CD4-positive, CD25-positive, alpha-beta regulatory T cell (primary cell): ENCODE measurements around the gene GLI3. TPM values are rescaled to one million over a fixed set of nuclear protein-coding genes. Genes with fewer than 3 reads are reported as not detected.
A peak's percentile ranks its signal among the peaks of the same experiment; 100 is the strongest.

Experiments
- ATAC-seq, 2 donors: fragments of 150-1000 bp; cut with Tn5 transposase; one replicate each; pipeline ENCODE4 v1.10.0; 2021; ENCODE audit warnings: low read depth in 2 of 2, moderate number of reproducible peaks in 2 of 2, moderate library complexity in 1 of 2
- DNase-seq, 3 donors: peaks; one replicate each; pipeline versions ENCODE4 v3.0.0 to v3.0.0-alpha.2; 2012 to 2022; ENCODE audit warnings: mixed read lengths in 1 of 3
- H3K27ac ChIP-seq: one replicate; pipeline ENCODE4 v1.7.0; 2013; ENCODE audit warnings: mild to moderate bottlenecking, low read length; ENCODE audit not compliant: insufficient read depth, poor library complexity, severe bottlenecking
- H3K27me3 ChIP-seq: one replicate; pipeline ENCODE4 v1.7.0; 2013; ENCODE audit warnings: low read length; ENCODE audit not compliant: control insufficient read depth, insufficient read depth
- H3K36me3 ChIP-seq: one replicate; pipeline ENCODE4 v1.7.0; 2013; ENCODE audit warnings: mild to moderate bottlenecking, low read length, moderate library complexity; ENCODE audit not compliant: control insufficient read depth, insufficient read depth
- H3K4me1 ChIP-seq: 2 replicates; pipeline ENCODE4 v1.7.0; 2013; ENCODE audit warnings: mild to moderate bottlenecking, low read length; ENCODE audit not compliant: insufficient read depth, control insufficient read depth, poor library complexity, severe bottlenecking
- H3K4me3 ChIP-seq: one replicate; pipeline ENCODE4 v1.7.0; 2013; ENCODE audit warnings: low read depth, mild to moderate bottlenecking, low read length, moderate library complexity
- H3K9me3 ChIP-seq, 2 experiments: 1 replicate in 1 of 2; 2 replicates in 1 of 2; pipeline ENCODE4 v1.7.0; 2013; ENCODE audit warnings: low read length in 2 of 2, mild to moderate bottlenecking in 1 of 2, moderate library complexity in 1 of 2; ENCODE audit not compliant: control insufficient read depth in 2 of 2
- H3K27ac Mint-ChIP-seq, 3 donors: one replicate each; pipeline ENCODE4 v1.8.0; 2020 to 2022; ENCODE audit warnings: mild to moderate bottlenecking in 3 of 3, mixed read lengths in 3 of 3, moderate library complexity in 2 of 3
- H3K27me3 Mint-ChIP-seq: one replicate; pipeline ENCODE4 v1.8.0; 2022; ENCODE audit warnings: mild to moderate bottlenecking, mixed read lengths
- H3K36me3 Mint-ChIP-seq: one replicate; pipeline ENCODE4 v1.8.0; 2020; ENCODE audit warnings: mixed read lengths
- H3K4me1 Mint-ChIP-seq, 4 donors: one replicate each; pipeline ENCODE4 v1.8.0; 2020 to 2022; ENCODE audit warnings: mixed read lengths in 4 of 4, mild to moderate bottlenecking in 1 of 4
- H3K4me3 Mint-ChIP-seq, 4 donors: one replicate each; pipeline ENCODE4 v1.8.0; 2020 to 2022; ENCODE audit warnings: mild to moderate bottlenecking in 4 of 4, mixed read lengths in 4 of 4, moderate library complexity in 3 of 4
- H3K9me3 Mint-ChIP-seq, 7 donors: one replicate each; pipeline ENCODE4 v1.8.0; 2020 to 2022; ENCODE audit warnings: mixed read lengths in 7 of 7, mild to moderate bottlenecking in 3 of 7, moderate library complexity in 2 of 7
- polyA plus RNA-seq, 4 donors: library from polyadenylated mRNA; unstranded; fragments of 300-500 nt; fragmentation: Illumina TruSeq; gene quantifications; one replicate each; pipeline ENCODE4 v1.2.3, GENCODE V29; 2021
- total RNA-seq: library from RNA; stranded (reverse); gene quantifications from one replicate; pipeline ENCODE4 v1.2.3, GENCODE V29; 2022

The GLI3 gene
- total and polyA plus RNA-seq, 5 donors from 2014 or later, result not detected

GRCh38 chr7:41977661-41978060, 259.3 kb downstream of the GLI3 start:
- Mint-ChIP-seq H3K36me3 (no peaks in the 10 kb centered on the region), H3K9me3 (peaks cover 0 to 3% (median 0%) of the 10 kb centered on the region in 7 donors), H3K4me3 (no peak overlapping the region), H3K4me1 (no peaks in the 10 kb centered on the region), H3K27ac (no peak overlapping the region), H3K27me3 (no peaks in the 10 kb centered on the region)
- no peaks in the 10 kb centered on the region for H3K36me3 ChIP-seq
- no peak for ATAC-seq
- no peak overlapping the region for H3K27ac ChIP-seq
- no peaks in the 10 kb centered on the region for H3K9me3 ChIP-seq
- H3K4me1 ChIP-seq, result no peaks in the 10 kb centered on the region
- no peaks in the 10 kb centered on the region for H3K27me3 ChIP-seq
- no peak overlapping the region for H3K4me3 ChIP-seq
- no peak for DNase-seq

GRCh38 chr7:41977151-41977651, 259.8 kb downstream of the GLI3 start:
- H3K9me3 Mint-ChIP-seq, result peaks cover 0 to 3% (median 0%) of the 10 kb centered on the region in 7 donors
- Histone ChIP-seq H3K27ac (no peak overlapping the region), H3K9me3 (no peaks in the 10 kb centered on the region), H3K4me1 (no peaks in the 10 kb centered on the region), H3K4me3 (no peak overlapping the region), H3K36me3 (no peaks in the 10 kb centered on the region), H3K27me3 (no peaks in the 10 kb centered on the region)
- ATAC-seq (no peak), DNase-seq (peak in 1 of 3 donors; percentile 10)
- no peaks in the 10 kb centered on the region for H3K4me1 Mint-ChIP-seq
- no peak overlapping the region for H3K27ac Mint-ChIP-seq
- no peak overlapping the region for H3K4me3 Mint-ChIP-seq
- no peaks in the 10 kb centered on the region for H3K36me3 Mint-ChIP-seq
- H3K27me3 Mint-ChIP-seq, result no peaks in the 10 kb centered on the region

GRCh38 chr7:41976411-41976810, 260.6 kb downstream of the GLI3 start:
- ATAC-seq (no peak), DNase-seq (no peak)
- Histone ChIP-seq H3K36me3 (no peaks in the 10 kb centered on the region), H3K4me3 (no peak overlapping the region), H3K4me1 (no peaks in the 10 kb centered on the region), H3K27me3 (no peaks in the 10 kb centered on the region), H3K9me3 (no peaks in the 10 kb centered on the region), H3K27ac (no peak overlapping the region)
- peaks cover 0 to 3% (median 0%) of the 10 kb centered on the region in 7 donors for H3K9me3 Mint-ChIP-seq
- no peak overlapping the region for H3K4me3 Mint-ChIP-seq
- H3K27ac Mint-ChIP-seq, result no peak overlapping the region
- H3K27me3 Mint-ChIP-seq, result no peaks in the 10 kb centered on the region
- H3K36me3 Mint-ChIP-seq, result no peaks in the 10 kb centered on the region
- no peaks in the 10 kb centered on the region for H3K4me1 Mint-ChIP-seq

GRCh38 chr7:41975849-41976248, 261.2 kb downstream of the GLI3 start:
- H3K9me3 Mint-ChIP-seq, result no peaks in the 10 kb centered on the region
- no peaks in the 10 kb centered on the region for H3K4me1 ChIP-seq
- no peak overlapping the region for H3K4me3 ChIP-seq
- H3K27me3 Mint-ChIP-seq, result no peaks in the 10 kb centered on the region
- H3K4me1 Mint-ChIP-seq, result no peaks in the 10 kb centered on the region
- no peak overlapping the region for H3K27ac ChIP-seq
- no peak for ATAC-seq
- H3K36me3 Mint-ChIP-seq, result no peaks in the 10 kb centered on the region
- H3K36me3 ChIP-seq, result no peaks in the 10 kb centered on the region
- H3K9me3 ChIP-seq, result no peaks in the 10 kb centered on the region
- H3K27ac Mint-ChIP-seq, result no peak overlapping the region
- no peak for DNase-seq
- no peaks in the 10 kb centered on the region for H3K27me3 ChIP-seq
- no peak overlapping the region for H3K4me3 Mint-ChIP-seq

GRCh38 chr7:41974870-41975557, 262.0 kb downstream of the GLI3 start:
- Histone ChIP-seq H3K36me3 (no peaks in the 10 kb centered on the region), H3K27ac (no peak overlapping the region), H3K27me3 (no peaks in the 10 kb centered on the region), H3K4me1 (no peaks in the 10 kb centered on the region), H3K9me3 (no peaks in the 10 kb centered on the region), H3K4me3 (no peak overlapping the region)
- no peaks in the 10 kb centered on the region for H3K27me3 Mint-ChIP-seq
- no peak overlapping the region for H3K27ac Mint-ChIP-seq
- no peaks in the 10 kb centered on the region for H3K36me3 Mint-ChIP-seq
- no peaks in the 10 kb centered on the region for H3K9me3 Mint-ChIP-seq
- no peaks in the 10 kb centered on the region for H3K4me1 Mint-ChIP-seq
- ATAC-seq (no peak), DNase-seq (no peak)
- H3K4me3 Mint-ChIP-seq, result peak overlapping the region in 1 of 4 donors; percentile 13

- Histone ChIP-seq H3K27ac (no peak overlapping the region), H3K36me3 (no peaks in the 10 kb centered on the region), H3K4me3 (no peak overlapping the region), H3K27me3 (no peaks in the 10 kb centered on the region), H3K4me1 (no peaks in the 10 kb centered on the region), H3K9me3 (no peaks in the 10 kb centered on the region)
- Mint-ChIP-seq H3K27me3 (no peaks in the 10 kb centered on the region), H3K36me3 (no peaks in the 10 kb centered on the region), H3K9me3 (peaks cover 0 to 3% (median 0%) of the 10 kb centered on the region in 7 donors), H3K4me3 (no peak overlapping the region), H3K27ac (no peak overlapping the region), H3K4me1 (no peaks in the 10 kb centered on the region)
- DNase-seq (no peak), ATAC-seq (no peak)
Measured at GRCh38 chr7:41973202-41973730, 263.7 kb downstream of the GLI3 start.

- Histone ChIP-seq H3K27ac (no peak overlapping the region), H3K9me3 (no peaks in the 10 kb centered on the region), H3K36me3 (no peaks in the 10 kb centered on the region), H3K4me3 (no peak overlapping the region), H3K4me1 (no peaks in the 10 kb centered on the region), H3K27me3 (no peaks in the 10 kb centered on the region)
- Mint-ChIP-seq H3K4me1 (no peaks in the 10 kb centered on the region), H3K9me3 (peaks cover 0 to 3% (median 0%) of the 10 kb centered on the region in 7 donors), H3K27me3 (no peaks in the 10 kb centered on the region), H3K4me3 (no peak overlapping the region), H3K27ac (no peak overlapping the region), H3K36me3 (no peaks in the 10 kb centered on the region)
- DNase-seq (no peak), ATAC-seq (no peak)
Measured at GRCh38 chr7:41972776-41973175, 264.2 kb downstream of the GLI3 start.

GRCh38 chr7:41972270-41972669, 264.7 kb downstream of the GLI3 start:
- H3K27ac ChIP-seq, result no peak overlapping the region
- no peaks in the 10 kb centered on the region for H3K36me3 ChIP-seq
- Mint-ChIP-seq H3K4me3 (peak overlapping the region in 1 of 4 donors; percentile 81), H3K9me3 (peaks cover 0 to 3% (median 0%) of the 10 kb centered on the region in 7 donors), H3K4me1 (no peaks in the 10 kb centered on the region), H3K27me3 (no peaks in the 10 kb centered on the region), H3K36me3 (no peaks in the 10 kb centered on the region), H3K27ac (no peak overlapping the region)
- no peaks in the 10 kb centered on the region for H3K4me1 ChIP-seq
- no peak for DNase-seq
- no peak for ATAC-seq
- H3K27me3 ChIP-seq, result no peaks in the 10 kb centered on the region
- H3K4me3 ChIP-seq, result no peak overlapping the region
- no peaks in the 10 kb centered on the region for H3K9me3 ChIP-seq
